Adrenal gland (tissue), 5 donors: ENCODE data around the gene BAG3.

Experiments used
- POLR2A ChIP-seq, 2 donors: fragments of 450-650 bp; IDR thresholded peaks; one replicate each; pipeline ENCODE4 v1.6.1; 2017; ENCODE audit warnings: antibody characterized with exemption in 2 of 2, mild to moderate bottlenecking in 2 of 2, moderate library complexity in 1 of 2
- TF ChIP-seq, protein P1 (sequence below), 6 experiments: fragments of 450-650 bp in 4 of 6; fragments of 200-600 bp in 2 of 6; sonication (generic) in 1 of 6; IDR thresholded peaks; 1 replicate in 5 of 6; 2 replicates in 1 of 6; pipeline versions ENCODE4 v1.5.1 to v1.8.0; 2016 to 2021; ENCODE audit warnings: antibody characterized with exemption in 6 of 6, mild to moderate bottlenecking in 2 of 6, moderate library complexity in 1 of 6
- donor health status: DM: no; HTN: no; CAD: no.

DNA sequence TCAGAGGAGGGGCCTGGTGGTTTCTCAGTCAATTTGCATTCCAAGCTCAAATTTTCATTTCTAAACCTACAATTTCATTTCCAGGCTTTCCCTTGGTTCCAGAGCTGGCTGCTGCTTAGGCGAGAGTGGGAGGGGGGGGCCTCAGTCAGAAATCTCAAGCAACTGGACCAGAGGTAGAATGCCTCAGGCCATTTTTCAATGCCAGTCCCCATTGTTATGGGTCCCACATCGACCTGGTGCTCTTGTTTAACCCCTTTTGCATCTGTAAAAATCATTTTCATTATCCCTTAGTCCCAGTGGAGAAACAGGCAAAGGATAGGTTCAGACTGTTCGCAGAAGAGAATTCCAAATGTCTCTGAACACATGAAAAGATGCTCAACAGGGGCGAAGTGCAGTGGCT, 13.5 kb upstream of the BAG3 start:
- TF ChIP-seq, protein P1, sequence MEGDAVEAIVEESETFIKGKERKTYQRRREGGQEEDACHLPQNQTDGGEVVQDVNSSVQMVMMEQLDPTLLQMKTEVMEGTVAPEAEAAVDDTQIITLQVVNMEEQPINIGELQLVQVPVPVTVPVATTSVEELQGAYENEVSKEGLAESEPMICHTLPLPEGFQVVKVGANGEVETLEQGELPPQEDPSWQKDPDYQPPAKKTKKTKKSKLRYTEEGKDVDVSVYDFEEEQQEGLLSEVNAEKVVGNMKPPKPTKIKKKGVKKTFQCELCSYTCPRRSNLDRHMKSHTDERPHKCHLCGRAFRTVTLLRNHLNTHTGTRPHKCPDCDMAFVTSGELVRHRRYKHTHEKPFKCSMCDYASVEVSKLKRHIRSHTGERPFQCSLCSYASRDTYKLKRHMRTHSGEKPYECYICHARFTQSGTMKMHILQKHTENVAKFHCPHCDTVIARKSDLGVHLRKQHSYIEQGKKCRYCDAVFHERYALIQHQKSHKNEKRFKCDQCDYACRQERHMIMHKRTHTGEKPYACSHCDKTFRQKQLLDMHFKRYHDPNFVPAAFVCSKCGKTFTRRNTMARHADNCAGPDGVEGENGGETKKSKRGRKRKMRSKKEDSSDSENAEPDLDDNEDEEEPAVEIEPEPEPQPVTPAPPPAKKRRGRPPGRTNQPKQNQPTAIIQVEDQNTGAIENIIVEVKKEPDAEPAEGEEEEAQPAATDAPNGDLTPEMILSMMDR (IDR thresholded peaks at IDR 0.05) = no peak
- no peak for TF ChIP-seq POLR2A (IDR thresholded peaks at IDR 0.05)
